Activated CD8-positive, alpha-beta memory T cell treated with anti-CD3 and anti-CD28 coated beads, Interleukin-2, amount 50 U/mL, for 24 hours (primary cell): ENCODE results near the gene LRP5.
"Not testable (repeated sequence)": the region's sequence is repeated elsewhere in the genome, so short reads cannot be mapped to it uniquely, and the experiment has no call there.

Experiments
- DNase-seq: peaks from one replicate; pipeline ENCODE4 v3.0.0-alpha.2; 2020; ENCODE audit errors: extremely low read depth

The LRP5 gene

GRCh38 chr11:68282141-68282860 lies 30.1 kb upstream of the LRP5 start:
- peak; percentile 23 for DNase-seq

GRCh38 chr11:68282861-68283230 lies 29.5 kb upstream of the LRP5 start:
- DNase-seq = no peak

- DNase-seq = not testable (repeated sequence)
Observed at GRCh38 chr11:68284588-68284987, 27.8 kb upstream of the LRP5 start.

GRCh38 chr11:68287419-68287818 lies 25.0 kb upstream of the LRP5 start:
- no peak for DNase-seq

DNA sequence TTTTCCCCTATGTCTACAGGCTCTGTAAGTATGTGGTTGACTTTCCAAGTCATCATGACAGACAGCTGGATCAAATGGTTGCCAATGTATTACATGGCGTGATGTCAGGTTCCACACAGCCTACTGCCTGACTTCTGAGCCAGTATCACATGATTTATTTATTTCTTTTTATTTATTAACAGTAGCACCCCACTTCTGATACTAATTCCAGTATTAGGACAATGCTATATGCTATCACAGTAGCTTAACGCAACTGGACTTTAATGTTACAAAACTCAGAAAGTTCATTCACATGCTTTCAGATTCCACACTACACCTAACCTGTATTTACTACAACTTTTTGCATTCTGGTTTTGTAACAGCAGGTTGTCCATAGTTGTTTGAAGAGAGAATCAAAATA lies 22.9 kb upstream of the LRP5 start:
- no peak for DNase-seq

- no peak for DNase-seq
Observed at GRCh38 chr11:68293708-68294107, 18.7 kb upstream of the LRP5 start.

- no peak for DNase-seq
Observed at GRCh38 chr11:68295271-68295670, 17.1 kb upstream of the LRP5 start.

GRCh38 chr11:68295940-68296339 lies 16.5 kb upstream of the LRP5 start:
- DNase-seq = no peak

GRCh38 chr11:68296344-68297051 lies 15.9 kb upstream of the LRP5 start:
- DNase-seq = no peak

DNA sequence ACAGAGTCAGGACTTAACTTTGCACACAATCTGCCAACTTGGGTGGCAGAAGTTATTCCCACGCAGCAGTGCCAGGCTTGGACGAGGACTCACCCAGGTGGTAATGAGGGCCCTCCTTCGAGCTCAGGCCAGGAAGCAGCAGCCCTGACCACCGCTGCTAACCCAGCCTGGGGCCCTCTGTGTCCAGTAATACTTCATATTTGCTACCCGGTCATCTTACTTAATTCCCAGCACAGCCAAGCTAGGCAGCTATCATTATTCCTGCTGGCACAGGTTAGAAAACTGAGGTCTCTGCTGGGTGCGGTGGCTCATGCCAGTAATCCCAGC lies 15.4 kb upstream of the LRP5 start:
- no peak for DNase-seq

DNA sequence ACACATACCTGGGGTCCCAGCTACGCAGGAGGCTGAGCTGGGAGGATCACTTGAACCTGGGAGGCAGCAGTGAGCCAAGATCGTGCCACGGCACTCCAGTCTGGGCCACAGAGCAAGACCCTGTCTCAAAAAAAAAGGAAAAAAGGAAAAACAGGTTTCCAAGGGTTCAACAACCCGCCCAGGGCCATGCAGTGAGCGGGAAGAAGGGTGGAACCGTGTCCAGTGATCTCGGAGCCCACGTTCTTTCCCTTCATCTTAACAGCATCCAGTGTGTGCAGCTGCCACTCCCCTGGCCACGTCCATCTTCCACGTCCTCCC lies 14.9 kb upstream of the LRP5 start:
- DNase-seq = no peak

GRCh38 chr11:68297812-68298658 lies 14.4 kb upstream of the LRP5 start:
- peak; percentile 47 for DNase-seq

GRCh38 chr11:68298659-68299516 lies 13.5 kb upstream of the LRP5 start:
- no peak for DNase-seq

- not testable (repeated sequence) for DNase-seq
Observed at GRCh38 chr11:68299517-68299879, 12.9 kb upstream of the LRP5 start.

- DNase-seq = no peak
Observed at GRCh38 chr11:68300076-68300830, 12.1 kb upstream of the LRP5 start.

GRCh38 chr11:68302256-68302655 lies 10.1 kb upstream of the LRP5 start:
- no peak for DNase-seq

DNA sequence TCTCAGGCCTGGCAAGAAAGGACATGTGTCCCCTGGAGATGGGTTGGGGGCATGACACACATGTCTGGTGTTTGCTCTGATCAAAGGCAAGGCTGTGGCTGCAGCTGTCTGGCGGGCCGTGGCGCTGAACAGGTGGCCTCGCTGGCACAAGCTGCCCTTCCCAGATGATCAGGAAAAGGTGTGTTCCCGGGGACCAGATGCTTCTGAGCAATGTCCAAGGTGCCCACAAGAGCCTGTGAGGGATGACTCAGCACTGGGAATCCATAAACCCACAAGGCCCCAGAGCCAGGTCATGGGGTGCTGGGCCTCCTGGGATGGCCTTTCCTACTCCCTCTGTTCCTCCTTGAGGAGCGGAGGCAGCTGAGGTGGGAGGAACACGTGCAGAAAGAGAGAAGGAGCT lies 9.7 kb upstream of the LRP5 start:
- no peak for DNase-seq

DNA sequence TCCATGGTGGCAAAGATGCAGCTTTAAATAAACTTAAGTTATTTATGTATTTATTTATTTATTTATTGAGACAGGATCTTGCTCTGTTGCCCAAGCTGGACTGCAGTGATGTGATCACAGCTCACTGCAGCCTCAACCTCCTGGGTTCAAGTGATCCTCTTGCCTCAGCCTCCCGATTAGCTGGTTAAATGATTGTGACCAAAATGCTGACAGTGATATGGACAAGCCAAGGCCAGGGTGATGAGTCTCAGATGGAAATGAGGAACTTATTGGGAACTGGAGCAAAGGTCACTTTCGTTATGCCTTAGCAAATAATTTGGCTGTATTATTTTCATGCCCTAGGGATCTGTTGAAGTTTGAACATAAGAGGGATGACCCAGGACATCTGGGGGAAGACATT lies 9.3 kb upstream of the LRP5 start:
- no peak for DNase-seq

- no peak for DNase-seq
Observed at GRCh38 chr11:68303982-68304780, 8.2 kb upstream of the LRP5 start.

DNA sequence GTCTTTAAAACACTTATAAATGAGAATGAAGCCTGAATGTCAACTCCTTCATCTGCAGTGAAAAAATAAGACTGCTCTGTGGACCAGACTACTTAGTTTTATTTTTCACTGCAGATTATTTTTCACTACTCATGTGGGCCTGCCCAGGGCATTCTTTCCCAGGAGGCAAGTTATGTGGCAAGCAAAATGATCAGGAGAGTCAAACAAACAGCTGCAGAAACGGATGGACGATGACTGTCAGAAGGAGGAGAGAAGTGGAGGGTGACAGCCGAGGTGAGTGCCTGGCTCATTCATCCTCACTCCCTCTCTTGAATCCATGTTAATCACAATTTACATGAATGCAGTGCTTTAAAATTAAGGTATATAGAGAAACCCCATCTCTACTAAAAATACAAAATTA lies 5.8 kb upstream of the LRP5 start:
- DNase-seq = no peak

DNA sequence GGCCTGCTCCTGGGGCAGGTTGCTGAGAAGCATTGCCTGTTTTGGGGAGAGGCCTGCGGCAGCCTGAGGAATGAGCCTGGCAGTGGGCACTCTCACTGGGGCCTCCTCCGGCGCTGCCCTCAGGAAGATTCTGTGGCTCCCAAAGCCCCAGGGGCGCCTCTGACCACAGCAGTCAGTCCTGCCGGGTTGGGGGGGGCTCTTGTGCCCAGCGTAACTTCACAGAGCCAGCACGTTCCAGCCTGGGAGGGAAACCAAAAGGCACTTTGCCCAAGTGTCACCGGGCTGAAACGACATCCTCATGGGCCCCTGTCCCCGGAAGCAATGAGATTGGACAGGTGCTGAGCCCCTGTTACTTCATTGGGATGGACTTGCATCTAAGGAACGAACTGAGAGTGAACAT lies 4.3 kb upstream of the LRP5 start:
- no peak for DNase-seq
